Vagina (tissue), 2 donors: ENCODE data around the gene MTMR2.

ENCODE experiments used
- POLR2A ChIP-seq, 2 donors: fragments of 450-650 bp; IDR thresholded peaks; one replicate each; pipeline ENCODE4 v1.6.1; 2017; ENCODE audit warnings: antibody characterized with exemption in 2 of 2, mild to moderate bottlenecking in 2 of 2, moderate library complexity in 2 of 2
- POLR2AphosphoS5 ChIP-seq, 2 donors: sonication (generic); formaldehyde crosslinking; IDR thresholded peaks; one replicate each; pipeline ENCODE4 v1.9.0; 2017; ENCODE audit warnings: antibody characterized with exemption in 2 of 2, mild to moderate bottlenecking in 2 of 2, low read depth in 1 of 2; ENCODE audit not compliant: insufficient read depth in 1 of 2

DNA sequence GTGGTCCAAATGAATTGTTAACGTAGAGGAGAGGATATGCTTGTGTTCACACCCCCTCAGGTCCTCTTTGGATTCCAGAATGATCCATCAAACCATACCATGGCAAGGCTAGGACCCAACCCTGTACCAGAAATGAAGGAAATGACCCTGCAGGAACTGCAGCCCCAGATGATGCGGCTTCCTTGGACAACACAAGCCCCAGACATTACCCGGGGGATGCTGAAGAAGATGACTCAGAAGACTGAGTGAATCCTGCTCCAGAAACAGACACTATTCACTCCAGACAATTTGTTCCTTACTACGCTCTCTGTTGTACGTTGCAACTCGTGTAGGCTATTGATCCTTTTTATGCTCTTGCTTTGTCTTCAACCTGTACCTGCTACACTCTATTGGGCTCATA is 15.2 kb upstream of the MTMR2 start:
- TF ChIP-seq POLR2AphosphoS5 (IDR thresholded peaks at IDR 0.05; ENCODE audit: insufficient read depth in 1 of 2, low read depth in 1 of 2) (no peak), POLR2A (IDR thresholded peaks at IDR 0.05) (no peak)
